ENCODE results near the gene LDB2.
"Not testable (repeated sequence)": the region's sequence is repeated elsewhere in the genome, so short reads cannot be mapped to it uniquely, and the experiment has no call there.

The LDB2 gene

GRCh38 chr4:16524406-16524805 lies 374.0 kb downstream of the LDB2 start:
- no peak for DNase-seq

GRCh38 chr4:16523526-16523925 lies 374.9 kb downstream of the LDB2 start:
- not testable (repeated sequence) for DNase-seq

GRCh38 chr4:16521156-16521915 lies 377.1 kb downstream of the LDB2 start:
- DNase-seq = no peak

GRCh38 chr4:16516796-16517439 lies 381.5 kb downstream of the LDB2 start:
- no peak for DNase-seq

- DNase-seq = peak; percentile 56
Observed at GRCh38 chr4:16513876-16514275, 384.6 kb downstream of the LDB2 start.

GRCh38 chr4:16508968-16509367 lies 389.5 kb downstream of the LDB2 start:
- no peak for DNase-seq

- DNase-seq = peak; percentile 69
Observed at GRCh38 chr4:16505726-16506125, 392.7 kb downstream of the LDB2 start.

- DNase-seq = no peak
Observed at GRCh38 chr4:16505267-16505666, 393.2 kb downstream of the LDB2 start.

- DNase-seq = no peak
Observed at GRCh38 chr4:16503421-16504100, 394.9 kb downstream of the LDB2 start.

GRCh38 chr4:16498978-16499377 lies 399.5 kb downstream of the LDB2 start:
- no peak for DNase-seq

- DNase-seq = no peak
Observed at GRCh38 chr4:16496501-16496900, 401.9 kb downstream of the LDB2 start.

GRCh38 chr4:16492872-16493271 lies 405.6 kb downstream of the LDB2 start:
- no peak for DNase-seq

- DNase-seq = no peak
Observed at GRCh38 chr4:16489226-16489625, 409.2 kb downstream of the LDB2 start.

- no peak for DNase-seq
Observed at GRCh38 chr4:16488084-16488483, 410.4 kb downstream of the LDB2 start.

- no peak for DNase-seq
Observed at GRCh38 chr4:16484711-16485110, 413.7 kb downstream of the LDB2 start.

- no peak for DNase-seq
Observed at GRCh38 chr4:16483540-16483939, 414.9 kb downstream of the LDB2 start.

- DNase-seq = no peak
Observed at GRCh38 chr4:16480011-16480410, 418.4 kb downstream of the LDB2 start.

GRCh38 chr4:16472537-16472936 lies 425.9 kb downstream of the LDB2 start:
- DNase-seq = no peak

- no peak for DNase-seq
Observed at GRCh38 chr4:16467061-16467460, 431.4 kb downstream of the LDB2 start.

- no peak for DNase-seq
Observed at GRCh38 chr4:16466581-16466980, 431.9 kb downstream of the LDB2 start.

GRCh38 chr4:16464651-16465050 lies 433.8 kb downstream of the LDB2 start:
- no peak for DNase-seq

GRCh38 chr4:16462656-16463055 lies 435.8 kb downstream of the LDB2 start:
- no peak for DNase-seq

GRCh38 chr4:16461362-16461761 lies 437.1 kb downstream of the LDB2 start:
- DNase-seq = peak; percentile 78

GRCh38 chr4:16457944-16458343 lies 440.5 kb downstream of the LDB2 start:
- no peak for DNase-seq
